VCaP (cell line): ENCODE measurements around the gene NDUFS8.

ENCODE experiments used
- H3K27ac ChIP-seq: fragments of 450-650 bp; 2 replicates; pipeline ENCODE4 v1.5.1; 2017
- CTCF ChIP-seq: fragments of 450-650 bp; conservative IDR thresholded peaks from 2 replicates; pipeline ENCODE4 v1.5.1; 2017; ENCODE audit warnings: mild to moderate bottlenecking, moderate library complexity

NDUFS8 gene

GRCh38 chr11:68057807-68058206 lies 27.3 kb downstream of the NDUFS8 start:
- H3K27ac ChIP-seq: no peak overlapping the region
- TF ChIP-seq CTCF: no peak

- no peak overlapping the region for H3K27ac ChIP-seq
- TF ChIP-seq CTCF: no peak
These were observed 31.0 kb downstream of the NDUFS8 start for GRCh38 chr11:68061508-68061907.

GRCh38 chr11:68064926-68065325 lies 34.4 kb downstream of the NDUFS8 start:
- TF ChIP-seq CTCF: no peak
- no peak overlapping the region for H3K27ac ChIP-seq

- no peak overlapping the region for H3K27ac ChIP-seq
- TF ChIP-seq CTCF: no peak
These were observed 35.4 kb downstream of the NDUFS8 start for GRCh38 chr11:68065841-68066240.

- TF ChIP-seq CTCF: no peak
- H3K27ac ChIP-seq: no peak overlapping the region
These were observed 36.3 kb downstream of the NDUFS8 start for GRCh38 chr11:68066742-68067141.

GRCh38 chr11:68067991-68068390 lies 37.5 kb downstream of the NDUFS8 start:
- TF ChIP-seq CTCF: no peak
- H3K27ac ChIP-seq: no peak overlapping the region

- H3K27ac ChIP-seq: no peak overlapping the region
- no peak for TF ChIP-seq CTCF
These were observed 41.0 kb downstream of the NDUFS8 start for GRCh38 chr11:68071281-68072048.
